ENCODE measurements around the gene LIMA1. TPM values are rescaled to one million over a fixed set of nuclear protein-coding genes. Genes with fewer than 3 reads are reported as not detected.

Gene LIMA1
- total RNA-seq, 1 donor from 2014 or later = 25.5 TPM

DNA sequence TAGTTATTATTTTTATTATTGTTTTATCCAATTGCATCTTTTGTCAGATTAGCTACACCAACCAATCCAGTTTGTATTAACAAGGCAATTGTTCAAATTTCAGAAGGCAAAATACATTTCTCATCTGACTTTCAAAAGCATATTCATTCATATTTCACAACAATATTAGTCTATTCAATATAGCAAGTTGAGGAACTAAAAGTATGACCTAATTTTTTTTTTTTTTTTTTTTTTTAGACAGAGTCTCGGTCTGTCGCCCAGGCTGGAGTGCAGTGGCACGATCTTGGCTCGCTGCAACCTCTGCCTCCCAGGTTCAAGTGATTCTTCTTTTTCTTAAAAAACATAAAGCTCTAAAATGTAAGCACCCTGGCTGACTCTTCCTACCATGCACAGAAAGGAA, 154.0 kb downstream of the LIMA1 start:
- Mint-ChIP-seq H3K4me3 (no peak overlapping the region), H3K4me1 (no peaks in the 10 kb centered on the region), H3K27me3 (ENCODE audit: low read depth) (no peaks in the 10 kb centered on the region), H3K27ac (ENCODE audit: unreplicated experiment) (no peak overlapping the region), H3K9me3 (no peaks in the 10 kb centered on the region), H3K36me3 (ENCODE audit: low read depth) (peaks cover 5% of the 10 kb centered on the region)
- no peak for DNase-seq (ENCODE audit: low read depth, low spot score)
- TF ChIP-seq, protein P1, sequence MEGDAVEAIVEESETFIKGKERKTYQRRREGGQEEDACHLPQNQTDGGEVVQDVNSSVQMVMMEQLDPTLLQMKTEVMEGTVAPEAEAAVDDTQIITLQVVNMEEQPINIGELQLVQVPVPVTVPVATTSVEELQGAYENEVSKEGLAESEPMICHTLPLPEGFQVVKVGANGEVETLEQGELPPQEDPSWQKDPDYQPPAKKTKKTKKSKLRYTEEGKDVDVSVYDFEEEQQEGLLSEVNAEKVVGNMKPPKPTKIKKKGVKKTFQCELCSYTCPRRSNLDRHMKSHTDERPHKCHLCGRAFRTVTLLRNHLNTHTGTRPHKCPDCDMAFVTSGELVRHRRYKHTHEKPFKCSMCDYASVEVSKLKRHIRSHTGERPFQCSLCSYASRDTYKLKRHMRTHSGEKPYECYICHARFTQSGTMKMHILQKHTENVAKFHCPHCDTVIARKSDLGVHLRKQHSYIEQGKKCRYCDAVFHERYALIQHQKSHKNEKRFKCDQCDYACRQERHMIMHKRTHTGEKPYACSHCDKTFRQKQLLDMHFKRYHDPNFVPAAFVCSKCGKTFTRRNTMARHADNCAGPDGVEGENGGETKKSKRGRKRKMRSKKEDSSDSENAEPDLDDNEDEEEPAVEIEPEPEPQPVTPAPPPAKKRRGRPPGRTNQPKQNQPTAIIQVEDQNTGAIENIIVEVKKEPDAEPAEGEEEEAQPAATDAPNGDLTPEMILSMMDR (conservative IDR thresholded peaks at IDR 0.05) = no peak

DNA sequence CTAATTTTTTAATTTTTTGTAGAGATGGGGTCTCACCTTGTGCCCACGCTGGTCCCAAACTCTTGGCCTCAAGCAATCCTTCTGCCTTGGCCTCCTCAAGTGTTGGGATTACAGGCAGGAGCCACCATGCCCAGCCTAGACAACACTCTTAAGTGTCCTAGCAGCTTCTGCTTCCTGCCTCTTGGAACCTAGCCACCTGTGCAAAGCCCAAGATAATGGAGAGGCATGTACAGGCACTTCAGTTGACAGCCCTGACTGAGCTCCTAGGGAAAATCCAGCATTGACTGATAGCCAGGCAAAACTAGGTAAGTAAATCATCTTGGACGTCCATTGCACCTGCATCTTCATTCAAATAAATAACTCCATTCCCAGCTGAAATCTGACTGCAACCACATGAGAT, 155.8 kb downstream of the LIMA1 start:
- no peaks in the 10 kb centered on the region for H3K9me3 Mint-ChIP-seq
- TF ChIP-seq, protein P1 (conservative IDR thresholded peaks at IDR 0.05) = no peak
- peaks cover 5% of the 10 kb centered on the region for H3K36me3 Mint-ChIP-seq (ENCODE audit: low read depth)
- no peak overlapping the region for H3K27ac Mint-ChIP-seq (ENCODE audit: unreplicated experiment)
- H3K27me3 Mint-ChIP-seq (ENCODE audit: low read depth) = no peaks in the 10 kb centered on the region
- no peak for DNase-seq (ENCODE audit: low read depth, low spot score)
- H3K4me1 Mint-ChIP-seq = no peaks in the 10 kb centered on the region
- H3K4me3 Mint-ChIP-seq = no peak overlapping the region

Small RNA genes lying within 50 kb of the gene (microRNA-seq; reads per million reads assigned to microRNA genes)
- not detected for gene MIR1293

Other genes starting within 250 kb of the LIMA1 start
- gene ASIC1, start 225.9 kb downstream of the LIMA1 start, total RNA-seq = 22.7 and 25.0 TPM in 2 replicates
- 187 TPM in 2 replicates for gene SMARCD1, start 198.2 kb downstream of the LIMA1 start, total RNA-seq
- 0.16 and 0.49 TPM in 2 replicates for gene GPD1, start 179.5 kb downstream of the LIMA1 start, total RNA-seq
- gene COX14, start 171.3 kb downstream of the LIMA1 start, total RNA-seq = 22.4 and 23.3 TPM in 2 replicates
- 61.7 and 63.4 TPM in 2 replicates for gene CERS5, start 116.2 kb downstream of the LIMA1 start, total RNA-seq
- gene FAM186A, start 113.1 kb upstream of the LIMA1 start, total RNA-seq = not detected in 2 replicates
- gene LARP4, start 117.4 kb upstream of the LIMA1 start, total RNA-seq = 58.0 and 64.6 TPM in 2 replicates
- gene DIP2B, start 221.5 kb upstream of the LIMA1 start, total RNA-seq = 37.8 and 39.4 TPM in 2 replicates

Data from neural crest cell (in vitro differentiated cells).